Measurements from ENCODE around the gene GJC3. TPM values are rescaled to one million over a fixed set of nuclear protein-coding genes. Genes with fewer than 3 reads are reported as not detected.
"Not testable (repeated sequence)": the region's sequence is repeated elsewhere in the genome, so short reads cannot be mapped to it uniquely, and the experiment has no call there.

Gene GJC3
- total RNA-seq, 6 experiments from 2014 or later, result not detected

DNA sequence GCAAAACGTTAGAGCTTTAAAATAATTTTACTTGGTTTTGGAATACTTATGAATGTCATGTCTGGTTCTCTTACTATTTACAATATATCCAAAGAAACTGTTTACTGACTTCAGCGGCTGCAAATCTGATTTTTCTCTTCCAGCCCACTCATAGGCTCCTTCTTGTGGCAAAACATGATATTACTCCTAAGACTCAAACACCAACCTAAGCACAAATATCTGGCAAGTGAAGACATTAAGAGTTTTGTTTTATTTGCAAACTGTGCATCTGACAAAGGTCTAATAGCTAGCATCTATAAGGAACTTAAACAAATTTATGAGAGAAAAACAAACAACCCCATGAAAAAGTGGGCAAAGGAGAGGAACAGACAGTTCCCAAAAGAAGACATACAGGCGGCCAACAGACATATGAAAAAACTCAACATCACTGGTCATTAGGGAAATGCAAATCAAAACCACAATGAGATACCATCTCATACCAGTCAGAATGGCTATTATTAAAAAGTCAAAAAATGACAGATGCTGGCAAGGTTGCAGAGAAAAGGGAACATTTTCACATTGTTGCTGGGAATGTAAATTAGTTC, 20.3 kb upstream of the GJC3 start:
- Mint-ChIP-seq H3K27me3 (ENCODE audit: insufficient read depth) (peaks cover 13% of the 10 kb centered on the region), H3K9me3 (peaks cover 4% of the 10 kb centered on the region; the same call in 1 of the 2 replicates), H3K4me1 (ENCODE audit: low read depth) (no peaks in the 10 kb centered on the region), H3K27ac (no peak overlapping the region), H3K4me3 (no peak overlapping the region), H3K36me3 (ENCODE audit: low read depth) (no peaks in the 10 kb centered on the region)
- peak; percentile 8 for DNase-seq
- peak; percentile 67 for TF ChIP-seq CTCF (IDR thresholded peaks at IDR 0.05)

DNA sequence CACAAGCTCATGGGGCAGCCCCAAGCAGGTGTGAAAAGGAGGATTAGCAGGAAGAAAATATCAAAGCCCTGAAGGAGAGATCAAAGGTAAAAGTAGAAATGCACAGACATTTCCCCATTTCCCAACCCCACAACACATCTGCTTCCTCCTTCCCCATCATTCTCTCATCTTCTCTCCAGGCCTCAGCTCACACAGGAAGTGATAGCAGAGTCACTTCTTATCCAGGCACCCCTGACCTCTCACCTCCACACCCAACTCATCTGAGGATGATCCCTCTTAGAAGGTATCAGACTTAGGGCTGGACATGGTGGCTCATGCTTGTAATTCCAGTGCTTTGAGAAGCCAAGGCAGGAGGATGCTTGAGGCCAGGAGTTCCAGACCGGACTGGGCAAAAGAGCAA, 18.2 kb upstream of the GJC3 start:
- TF ChIP-seq CTCF (IDR thresholded peaks at IDR 0.05), result no peak
- H3K36me3 Mint-ChIP-seq (ENCODE audit: low read depth), result no peaks in the 10 kb centered on the region

DNA sequence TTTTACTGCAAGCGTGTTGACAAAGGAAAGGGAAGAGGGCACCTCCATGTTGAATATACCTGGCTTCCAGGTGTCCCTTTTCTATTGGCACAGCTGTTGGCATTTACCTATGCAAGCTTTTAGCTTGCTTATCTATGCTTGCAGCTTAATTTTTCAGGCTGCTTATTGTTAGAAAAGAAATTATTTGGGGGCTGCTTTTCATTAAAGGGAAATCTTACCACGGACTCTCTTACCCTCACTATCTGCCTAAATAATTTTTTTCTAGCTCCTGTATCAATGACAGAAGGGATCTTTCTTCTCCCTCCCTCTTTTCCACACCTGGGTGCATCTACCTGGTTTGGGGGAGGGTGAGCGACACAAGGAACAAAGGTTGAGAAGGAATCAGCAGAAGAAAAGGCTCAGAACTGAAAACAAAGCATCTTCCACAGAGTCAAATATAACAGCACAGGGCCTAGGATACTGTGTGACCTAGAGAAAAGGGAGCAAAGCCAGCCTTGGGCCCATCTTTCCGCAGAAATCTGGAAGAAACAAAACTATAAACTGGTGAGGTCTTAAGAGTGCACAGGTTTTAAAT, 15.2 kb upstream of the GJC3 start:
- no peak overlapping the region for H3K27ac Mint-ChIP-seq
- peaks cover 14% of the 10 kb centered on the region for H3K27me3 Mint-ChIP-seq (ENCODE audit: insufficient read depth)
- no peak overlapping the region for H3K4me3 Mint-ChIP-seq
- no peak for DNase-seq
- no peaks in the 10 kb centered on the region for H3K9me3 Mint-ChIP-seq
- no peaks in the 10 kb centered on the region for H3K4me1 Mint-ChIP-seq (ENCODE audit: low read depth)
- no peaks in the 10 kb centered on the region for H3K36me3 Mint-ChIP-seq (ENCODE audit: low read depth)
- no peak for TF ChIP-seq CTCF (IDR thresholded peaks at IDR 0.05)

More for the DNA sequence above, 18.2 kb upstream of the GJC3 start:
- Mint-ChIP-seq H3K9me3 (peaks cover 4% of the 10 kb centered on the region; the same call in 1 of the 2 replicates), H3K27ac (no peak overlapping the region), H3K27me3 (ENCODE audit: insufficient read depth) (peaks cover 11% of the 10 kb centered on the region), H3K4me1 (ENCODE audit: low read depth) (no peaks in the 10 kb centered on the region), H3K4me3 (no peak overlapping the region)
- DNase-seq, result no peak

DNA sequence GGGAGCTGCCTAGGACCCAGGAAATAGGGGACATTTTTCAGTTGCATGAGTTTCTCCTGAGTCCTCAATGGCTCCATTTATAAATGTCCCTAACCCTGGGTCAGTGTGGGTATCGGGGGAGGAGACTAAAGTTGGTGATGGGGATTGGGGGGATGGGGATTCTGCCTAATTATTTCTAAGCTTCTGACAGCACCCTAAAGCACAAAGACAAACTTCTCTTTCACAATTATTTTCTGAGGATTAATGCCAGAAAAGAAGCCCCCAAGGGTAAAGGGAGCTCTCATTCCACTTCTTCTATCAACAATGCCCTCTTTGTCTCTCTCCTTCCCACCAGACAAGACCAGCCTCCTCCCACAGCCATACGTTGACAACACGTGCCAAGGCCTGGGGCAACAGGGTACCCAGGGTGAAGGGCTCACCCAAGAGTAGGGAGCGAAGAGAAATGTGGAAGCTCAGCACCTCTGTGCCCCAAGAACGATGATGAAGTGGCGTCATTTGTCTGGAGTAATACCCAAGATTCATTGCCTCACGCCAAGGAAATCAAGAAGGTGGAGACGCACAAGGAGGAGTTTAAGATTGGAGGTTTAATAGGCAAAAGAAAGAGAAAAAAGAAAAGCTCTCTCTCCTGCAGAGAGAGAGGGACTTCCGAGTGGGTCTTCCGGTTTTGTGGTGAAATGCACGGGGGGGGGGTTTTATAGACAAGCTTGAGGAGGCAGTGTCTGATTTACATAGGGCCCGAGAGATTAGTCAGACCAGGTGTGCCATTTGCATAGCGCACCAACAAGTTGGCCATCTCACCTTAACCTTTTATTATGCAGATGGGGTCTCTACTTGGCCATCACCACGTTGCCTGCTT, 14.4 kb upstream of the GJC3 start:
- H3K27me3 Mint-ChIP-seq (ENCODE audit: insufficient read depth), result peaks cover 14% of the 10 kb centered on the region
- H3K4me3 Mint-ChIP-seq, result no peak overlapping the region
- peaks cover 6% of the 10 kb centered on the region for H3K9me3 Mint-ChIP-seq
- DNase-seq, result no peak
- no peak overlapping the region for H3K27ac Mint-ChIP-seq
- TF ChIP-seq CTCF (IDR thresholded peaks at IDR 0.05), result no peak
- no peaks in the 10 kb centered on the region for H3K36me3 Mint-ChIP-seq (ENCODE audit: low read depth)
- H3K4me1 Mint-ChIP-seq (ENCODE audit: low read depth), result no peaks in the 10 kb centered on the region

- no peak overlapping the region for H3K27ac Mint-ChIP-seq
- no peaks in the 10 kb centered on the region for H3K4me1 Mint-ChIP-seq (ENCODE audit: low read depth)
- TF ChIP-seq CTCF (IDR thresholded peaks at IDR 0.05), result no peak
- H3K27me3 Mint-ChIP-seq (ENCODE audit: insufficient read depth), result peaks cover 23% of the 10 kb centered on the region
- peaks cover 9% of the 10 kb centered on the region for H3K36me3 Mint-ChIP-seq (ENCODE audit: low read depth)
- no peak overlapping the region for H3K4me3 Mint-ChIP-seq
- H3K9me3 Mint-ChIP-seq, result peaks cover 17% of the 10 kb centered on the region
- DNase-seq, result no peak
Measured at GRCh38 chr7:99938296-99938695, 8.9 kb upstream of the GJC3 start.

- not testable (repeated sequence) for H3K4me1 Mint-ChIP-seq (ENCODE audit: low read depth); DNase-seq; H3K36me3 Mint-ChIP-seq (ENCODE audit: low read depth); H3K4me3 Mint-ChIP-seq; H3K27ac Mint-ChIP-seq
- H3K27me3 Mint-ChIP-seq (ENCODE audit: insufficient read depth), result peaks cover 24% of the 10 kb centered on the region
- peaks cover 17% of the 10 kb centered on the region for H3K9me3 Mint-ChIP-seq
Measured at GRCh38 chr7:99935009-99935408, 5.6 kb upstream of the GJC3 start.

All from HFFc6 (cell line).